Measurements from ENCODE around the gene DNAJC11. TPM values are rescaled to one million over a fixed set of nuclear protein-coding genes. Genes with fewer than 3 reads are reported as not detected.

DNAJC11 gene
- total and polyA plus RNA-seq, 2 experiments from 2014 or later: 28.9 to 40.6 TPM

- H3K9me2 ChIP-seq (ENCODE audit: insufficient read depth): no peaks in the 10 kb centered on the region
- peaks cover 39% of the 10 kb centered on the region for H3K36me3 ChIP-seq (ENCODE audit: low read depth)
- no peaks in the 10 kb centered on the region; the same call in 1 of the 2 replicates for H4K20me1 ChIP-seq (ENCODE audit: insufficient read depth)
- H3K4me1 ChIP-seq (ENCODE audit: insufficient read depth): peaks cover 4% of the 10 kb centered on the region; the same call in 1 of the 2 replicates
- H3K4me3 ChIP-seq: no peak overlapping the region
- DNase-seq: no peak
- H3F3A ChIP-seq (ENCODE audit: insufficient read depth): peaks cover 9% of the 10 kb centered on the region
- WGBS, 2 experiments (ENCODE audit: low coverage in 1 of 2, low lambda C conversion rate in 2 of 2, missing lambda C conversion rate in 2 of 2): 91 to 92% methylated on average over 11 of the region's 11 CpGs
- TF ChIP-seq EZH2 (IDR thresholded peaks at IDR 0.05; ENCODE audit: insufficient read depth, poor library complexity, severe bottlenecking) (no peak), EZH2phosphoT487 (IDR thresholded peaks at IDR 0.05; ENCODE audit: insufficient read depth, low read depth) (no peak)
- H3K9ac ChIP-seq: no peak overlapping the region
- no peak overlapping the region for H3K27ac ChIP-seq
- peaks cover 88% of the 10 kb centered on the region for H3K79me2 ChIP-seq (ENCODE audit: insufficient read depth)
- in situ Hi-C loops (cut with MboI): no loop called here
- H3K9me3 ChIP-seq (ENCODE audit: low read depth): no peaks in the 10 kb centered on the region
- no peak overlapping the region for H2AFZ ChIP-seq
- no peak overlapping the region for H3K4me2 ChIP-seq (ENCODE audit: unreplicated experiment)
- no peaks in the 10 kb centered on the region for H3K27me3 ChIP-seq (replicated peaks; ENCODE audit: insufficient read depth)
These were observed 106.5 kb downstream of the DNAJC11 start for GRCh38 chr1:6594977-6595740.

- in situ Hi-C loops (cut with MboI): no loop called here
- H3K27ac ChIP-seq: no peak overlapping the region
- H3K36me3 ChIP-seq (ENCODE audit: low read depth): peaks cover 39% of the 10 kb centered on the region
- H3K9me3 ChIP-seq (ENCODE audit: low read depth): no peaks in the 10 kb centered on the region
- 91 to 93% methylated on average over 15 of the region's 15 CpGs for WGBS, 2 experiments (ENCODE audit: low coverage in 1 of 2, low lambda C conversion rate in 2 of 2, missing lambda C conversion rate in 2 of 2)
- no peaks in the 10 kb centered on the region for H4K20me1 ChIP-seq (ENCODE audit: insufficient read depth)
- no peak for DNase-seq
- no peaks in the 10 kb centered on the region for H3K4me1 ChIP-seq (ENCODE audit: insufficient read depth)
- H3K27me3 ChIP-seq (replicated peaks; ENCODE audit: insufficient read depth): no peaks in the 10 kb centered on the region
- no peak for TF ChIP-seq EZH2phosphoT487 (IDR thresholded peaks at IDR 0.05; ENCODE audit: insufficient read depth, low read depth)
- no peak for TF ChIP-seq EZH2 (IDR thresholded peaks at IDR 0.05; ENCODE audit: insufficient read depth, poor library complexity, severe bottlenecking)
- no peak overlapping the region for H2AFZ ChIP-seq
- no peaks in the 10 kb centered on the region for H3K9me2 ChIP-seq (ENCODE audit: insufficient read depth)
- H3F3A ChIP-seq (ENCODE audit: insufficient read depth): peaks cover 22% of the 10 kb centered on the region
- H3K9ac ChIP-seq: no peak overlapping the region
- H3K79me2 ChIP-seq (ENCODE audit: insufficient read depth): peaks cover 75% of the 10 kb centered on the region
- no peak overlapping the region for H3K4me2 ChIP-seq (ENCODE audit: unreplicated experiment)
- H3K4me3 ChIP-seq: no peak overlapping the region
These were observed 107.8 kb downstream of the DNAJC11 start for GRCh38 chr1:6593810-6594209.

GRCh38 chr1:6592865-6593593 lies 108.6 kb downstream of the DNAJC11 start:
- Histone ChIP-seq H3K36me3 (ENCODE audit: low read depth) (peaks cover 39% of the 10 kb centered on the region), H3K9ac (no peak overlapping the region), H3K9me2 (ENCODE audit: insufficient read depth) (no peaks in the 10 kb centered on the region), H3K4me1 (ENCODE audit: insufficient read depth) (no peaks in the 10 kb centered on the region), H3K4me3 (no peak overlapping the region), H2AFZ (no peak overlapping the region), H3K27ac (no peak overlapping the region), H3K79me2 (ENCODE audit: insufficient read depth) (peaks cover 67% of the 10 kb centered on the region), H3F3A (ENCODE audit: insufficient read depth) (peaks cover 23% of the 10 kb centered on the region), H4K20me1 (ENCODE audit: insufficient read depth) (no peaks in the 10 kb centered on the region), H3K27me3 (replicated peaks; ENCODE audit: insufficient read depth) (no peaks in the 10 kb centered on the region), H3K9me3 (ENCODE audit: low read depth) (no peaks in the 10 kb centered on the region), H3K4me2 (ENCODE audit: unreplicated experiment) (no peak overlapping the region)
- in situ Hi-C loops (cut with MboI): no loop called here
- 96 to 97% methylated on average over 36 to 38 of the region's 38 CpGs for WGBS, 2 experiments (ENCODE audit: low coverage in 1 of 2, low lambda C conversion rate in 2 of 2, missing lambda C conversion rate in 2 of 2)
- no peak for DNase-seq
- no peak for TF ChIP-seq EZH2phosphoT487 (IDR thresholded peaks at IDR 0.05; ENCODE audit: insufficient read depth, low read depth)
- TF ChIP-seq EZH2 (IDR thresholded peaks at IDR 0.05; ENCODE audit: insufficient read depth, poor library complexity, severe bottlenecking): no peak

GRCh38 chr1:6592441-6592840 lies 109.2 kb downstream of the DNAJC11 start:
- H2AFZ ChIP-seq: no peak overlapping the region
- no peak overlapping the region for H3K9ac ChIP-seq
- peaks cover 61% of the 10 kb centered on the region for H3K79me2 ChIP-seq (ENCODE audit: insufficient read depth)
- H3K4me2 ChIP-seq (ENCODE audit: unreplicated experiment): no peak overlapping the region
- H3K4me3 ChIP-seq: no peak overlapping the region
- H3K36me3 ChIP-seq (ENCODE audit: low read depth): peaks cover 39% of the 10 kb centered on the region
- peaks cover 23% of the 10 kb centered on the region for H3F3A ChIP-seq (ENCODE audit: insufficient read depth)
- H3K9me2 ChIP-seq (ENCODE audit: insufficient read depth): no peaks in the 10 kb centered on the region
- TF ChIP-seq EZH2phosphoT487 (IDR thresholded peaks at IDR 0.05; ENCODE audit: insufficient read depth, low read depth) (no peak), EZH2 (IDR thresholded peaks at IDR 0.05; ENCODE audit: insufficient read depth, poor library complexity, severe bottlenecking) (no peak)
- no peaks in the 10 kb centered on the region for H3K4me1 ChIP-seq (ENCODE audit: insufficient read depth)
- DNase-seq: no peak
- in situ Hi-C loops (cut with MboI): no loop called here
- H3K27me3 ChIP-seq (replicated peaks; ENCODE audit: insufficient read depth): no peaks in the 10 kb centered on the region
- no peak overlapping the region for H3K27ac ChIP-seq
- H3K9me3 ChIP-seq (ENCODE audit: low read depth): no peaks in the 10 kb centered on the region
- no peaks in the 10 kb centered on the region for H4K20me1 ChIP-seq (ENCODE audit: insufficient read depth)
- 61 to 67% methylated on average over 5 of the region's 5 CpGs for WGBS, 2 experiments (ENCODE audit: low coverage in 1 of 2, low lambda C conversion rate in 2 of 2, missing lambda C conversion rate in 2 of 2)
